SU-DHL-6 (cell line): ENCODE measurements around the gene NUBP2.

Source experiments
- H2AFZ ChIP-seq: fragments of 200-600 bp; sonication (generic); 2 replicates; pipeline ENCODE4 v1.6.1; 2014; ENCODE audit warnings: low read depth, mild to moderate bottlenecking, moderate library complexity, mixed read lengths, antibody characterized with exemption, low read length; ENCODE audit not compliant: severe bottlenecking
- H3F3A ChIP-seq: fragments of 200-600 bp; shearing (Covaris generic); 2 replicates; pipeline ENCODE4 v1.6.0; 2016; ENCODE audit warnings: antibody characterized with exemption, mild to moderate bottlenecking; ENCODE audit not compliant: insufficient read depth
- H3K27ac ChIP-seq: fragments of 200-600 bp; sonication (generic); 2 replicates; pipeline ENCODE4 v1.5.1; 2016; ENCODE audit warnings: low read depth, mild to moderate bottlenecking, low read length, moderate library complexity, mixed read lengths
- H3K27me3 ChIP-seq: fragments of 200-600 bp; sonication (generic), shearing (Covaris generic); 2 replicates; pipeline ENCODE4 v1.6.0; 2014; ENCODE audit warnings: mild to moderate bottlenecking, low read length
- H3K36me3 ChIP-seq: fragments of 200-600 bp; sonication (generic); 2 replicates; pipeline ENCODE4 v1.6.1; 2014; ENCODE audit warnings: mild to moderate bottlenecking, low read length, mixed read lengths
- H3K4me2 ChIP-seq: fragments of 300-600, 200-600 bp; shearing (Covaris generic), sonication (generic); 2 replicates; pipeline ENCODE4 v1.6.0; 2014; ENCODE audit warnings: low read length, low read depth, mild to moderate bottlenecking; ENCODE audit not compliant: poor library complexity, severe bottlenecking
- H3K4me3 ChIP-seq: fragments of 200-600 bp; sonication (generic); 2 replicates; pipeline ENCODE4 v1.5.1; 2014; ENCODE audit warnings: antibody characterized with exemption, low read length, mild to moderate bottlenecking, mixed read lengths; ENCODE audit not compliant: insufficient read depth, poor library complexity, severe bottlenecking
- H3K79me2 ChIP-seq: fragments of 200-600 bp; sonication (generic); 2 replicates; pipeline ENCODE4 v1.6.1; 2014; ENCODE audit warnings: mild to moderate bottlenecking, low read length, moderate library complexity; ENCODE audit not compliant: insufficient read depth
- H3K9ac ChIP-seq: fragments of 200-600 bp; sonication (generic); 2 replicates; pipeline ENCODE4 v1.7.0; 2014; ENCODE audit warnings: mild to moderate bottlenecking, low read length
- H3K9me2 ChIP-seq: fragments of 200-600 bp; sonication (generic); replicated peaks from 2 replicates; pipeline ENCODE4 v1.6.1; 2014; ENCODE audit warnings: low read length; ENCODE audit not compliant: insufficient read depth
- H3K9me3 ChIP-seq: fragments of 200-600 bp; sonication (generic); 2 replicates; pipeline ENCODE4 v1.6.1; 2014; ENCODE audit warnings: low read length, mixed read lengths; ENCODE audit not compliant: insufficient read depth
- H4K20me1 ChIP-seq: fragments of 200-600 bp; sonication (generic); 2 replicates; pipeline ENCODE4 v1.6.1; 2014; ENCODE audit warnings: low read depth, mild to moderate bottlenecking, antibody characterized with exemption, low read length, moderate library complexity, mixed read lengths
- EZH2phosphoT487 ChIP-seq: fragments of 200-600 bp; sonication (generic), shearing (Covaris generic); conservative IDR thresholded peaks from 2 replicates; pipeline ENCODE4 v1.6.1; 2018; ENCODE audit warnings: mild to moderate bottlenecking, antibody characterized with exemption, low read length, moderate library complexity, mixed read lengths
- TF ChIP-seq, protein P1 (sequence below): fragments of 200-600 bp; sonication (generic); IDR thresholded peaks from one replicate; pipeline ENCODE4 v1.5.1; 2017; ENCODE audit warnings: antibody characterized with exemption, mild to moderate bottlenecking, low read length, moderate library complexity; ENCODE audit not compliant: insufficient read depth, poor library complexity, severe bottlenecking

Gene NUBP2

DNA sequence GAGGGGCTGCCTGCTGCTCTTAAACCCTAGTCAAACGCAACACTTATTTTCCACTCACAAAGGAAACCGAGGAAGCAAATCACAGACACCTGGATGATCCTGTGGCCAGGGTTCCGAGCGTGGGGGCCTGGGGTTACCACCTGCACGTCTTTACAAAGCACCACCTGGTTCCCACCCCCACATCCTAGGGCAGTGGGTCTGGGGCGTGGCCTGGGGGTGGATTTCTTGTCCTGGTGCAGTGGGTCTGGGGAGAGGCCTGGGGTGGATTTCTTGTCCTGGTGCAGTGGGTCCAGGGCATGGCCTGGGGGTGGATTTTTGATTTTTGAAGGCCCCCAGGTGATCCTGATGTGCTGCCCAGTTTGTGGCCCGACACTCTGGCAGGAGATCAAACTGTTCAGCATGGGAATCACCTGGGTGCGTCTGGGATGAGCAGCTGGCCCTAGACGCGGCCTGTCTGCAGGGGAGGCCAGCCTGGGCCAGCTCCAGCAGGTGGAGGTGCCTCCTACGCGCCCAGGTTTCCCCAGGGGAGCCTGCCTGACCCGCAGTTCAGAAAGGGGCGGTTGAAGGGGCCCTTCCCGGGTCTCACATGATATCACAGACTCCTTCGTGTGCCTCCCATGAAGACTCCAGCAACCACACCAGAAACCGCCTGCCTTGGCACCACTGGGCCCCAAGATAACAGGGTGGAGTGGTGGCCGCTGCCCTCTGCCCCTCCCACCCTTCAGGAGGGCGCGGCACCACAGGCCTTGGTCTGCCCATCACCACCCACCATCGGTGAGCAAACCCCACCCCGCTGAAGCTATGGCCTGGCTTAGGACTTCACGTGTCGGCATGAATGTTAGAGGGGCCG lies 37.6 kb downstream of the NUBP2 start:
- H3K9ac ChIP-seq, result no peak overlapping the region
- H3K27ac ChIP-seq, result no peak overlapping the region
- no peak for TF ChIP-seq EZH2phosphoT487
- TF ChIP-seq, protein P1, sequence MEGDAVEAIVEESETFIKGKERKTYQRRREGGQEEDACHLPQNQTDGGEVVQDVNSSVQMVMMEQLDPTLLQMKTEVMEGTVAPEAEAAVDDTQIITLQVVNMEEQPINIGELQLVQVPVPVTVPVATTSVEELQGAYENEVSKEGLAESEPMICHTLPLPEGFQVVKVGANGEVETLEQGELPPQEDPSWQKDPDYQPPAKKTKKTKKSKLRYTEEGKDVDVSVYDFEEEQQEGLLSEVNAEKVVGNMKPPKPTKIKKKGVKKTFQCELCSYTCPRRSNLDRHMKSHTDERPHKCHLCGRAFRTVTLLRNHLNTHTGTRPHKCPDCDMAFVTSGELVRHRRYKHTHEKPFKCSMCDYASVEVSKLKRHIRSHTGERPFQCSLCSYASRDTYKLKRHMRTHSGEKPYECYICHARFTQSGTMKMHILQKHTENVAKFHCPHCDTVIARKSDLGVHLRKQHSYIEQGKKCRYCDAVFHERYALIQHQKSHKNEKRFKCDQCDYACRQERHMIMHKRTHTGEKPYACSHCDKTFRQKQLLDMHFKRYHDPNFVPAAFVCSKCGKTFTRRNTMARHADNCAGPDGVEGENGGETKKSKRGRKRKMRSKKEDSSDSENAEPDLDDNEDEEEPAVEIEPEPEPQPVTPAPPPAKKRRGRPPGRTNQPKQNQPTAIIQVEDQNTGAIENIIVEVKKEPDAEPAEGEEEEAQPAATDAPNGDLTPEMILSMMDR, result no peak
- no peak overlapping the region for H3K4me3 ChIP-seq
- H2AFZ ChIP-seq, result no peak overlapping the region
- no peaks in the 10 kb centered on the region for H3K27me3 ChIP-seq
- no peaks in the 10 kb centered on the region for H3K9me3 ChIP-seq
- H3K36me3 ChIP-seq, result no peaks in the 10 kb centered on the region
- no peaks in the 10 kb centered on the region for H3K9me2 ChIP-seq
- H3K79me2 ChIP-seq, result no peaks in the 10 kb centered on the region
- H3F3A ChIP-seq, result no peaks in the 10 kb centered on the region
- no peak overlapping the region for H3K4me2 ChIP-seq
- H4K20me1 ChIP-seq, result no peaks in the 10 kb centered on the region

GRCh38 chr16:1820946-1821290 lies 38.2 kb downstream of the NUBP2 start:
- H2AFZ ChIP-seq, result no peak overlapping the region
- H3K9me2 ChIP-seq, result no peaks in the 10 kb centered on the region
- H3K27ac ChIP-seq, result no peak overlapping the region

DNA sequence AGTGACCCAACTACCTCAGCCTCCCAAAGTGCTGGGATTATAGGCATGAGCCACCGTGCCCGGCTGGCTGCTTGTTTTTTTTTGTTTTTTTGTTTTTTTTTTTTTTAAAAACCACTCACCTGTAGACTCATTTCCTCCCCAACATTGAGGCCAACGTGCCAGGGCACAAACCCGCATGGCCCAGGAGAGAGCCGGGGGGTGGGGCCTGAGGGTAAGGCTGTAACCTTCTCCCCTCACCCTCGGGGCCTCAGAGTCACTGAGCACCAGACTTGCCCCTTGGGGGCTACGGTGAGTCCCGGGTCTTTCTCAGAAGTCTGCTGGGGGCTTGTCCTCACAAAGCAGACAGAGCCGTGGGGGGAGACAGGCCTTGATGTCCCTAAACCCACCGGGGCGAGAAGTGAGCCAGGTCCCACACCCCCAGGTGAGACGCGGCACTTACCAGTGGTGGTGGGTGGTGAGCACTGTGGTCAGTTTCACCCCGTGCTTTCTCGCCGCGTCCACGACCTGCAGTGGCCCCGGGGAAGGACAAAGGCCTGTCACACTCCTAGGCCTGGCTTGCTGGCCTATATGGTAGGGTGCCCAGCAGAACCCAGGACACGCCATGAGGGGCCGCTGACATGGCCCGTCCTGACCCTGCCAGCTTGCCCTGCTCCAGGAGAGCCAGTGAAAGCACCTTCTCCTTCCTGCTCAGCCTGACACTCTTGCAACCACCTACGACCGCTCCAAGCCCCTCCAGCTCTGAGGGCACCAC lies 39.3 kb downstream of the NUBP2 start:
- Histone ChIP-seq H3K9me2 (no peaks in the 10 kb centered on the region), H3F3A (no peaks in the 10 kb centered on the region), H4K20me1 (no peaks in the 10 kb centered on the region), H3K4me3 (no peak overlapping the region), H3K27me3 (no peaks in the 10 kb centered on the region), H3K36me3 (no peaks in the 10 kb centered on the region), H3K27ac (no peak overlapping the region), H3K79me2 (no peaks in the 10 kb centered on the region), H2AFZ (no peak overlapping the region), H3K9ac (no peak overlapping the region), H3K9me3 (no peaks in the 10 kb centered on the region), H3K4me2 (no peak overlapping the region)
- no peak for TF ChIP-seq EZH2phosphoT487
- TF ChIP-seq, protein P1, result no peak

More at GRCh38 chr16:1820946-1821290, 38.2 kb downstream of the NUBP2 start:
- no peak overlapping the region for H3K9ac ChIP-seq
- no peaks in the 10 kb centered on the region for H3K79me2 ChIP-seq
- no peaks in the 10 kb centered on the region for H3K27me3 ChIP-seq
- H3K4me3 ChIP-seq, result no peak overlapping the region
- TF ChIP-seq EZH2phosphoT487, result no peak
- TF ChIP-seq, protein P1, result no peak
- no peaks in the 10 kb centered on the region for H3K9me3 ChIP-seq
- no peak overlapping the region for H3K4me2 ChIP-seq
- H3F3A ChIP-seq, result no peaks in the 10 kb centered on the region
- H4K20me1 ChIP-seq, result no peaks in the 10 kb centered on the region
- H3K36me3 ChIP-seq, result no peaks in the 10 kb centered on the region
